ENCODE data around the gene SEPHS2.

GRCh38 chr16:30457743-30458560, 12.3 kb upstream of the SEPHS2 start:
- TF ChIP-seq CTCF (IDR thresholded peaks at IDR 0.05; ENCODE audit: extremely low read depth in 1 of 2, insufficient read depth in 1 of 2, low read depth in 1 of 2, low read length in 2 of 2) (no peak), POLR2AphosphoS5 (IDR thresholded peaks at IDR 0.05; ENCODE audit: insufficient read depth, low read depth, low read length) (no peak), POLR2A (IDR thresholded peaks at IDR 0.05; ENCODE audit: low read depth, low read length) (no peak), MYC (IDR thresholded peaks at IDR 0.05; ENCODE audit: low read depth, low read length) (no peak), JUN (IDR thresholded peaks at IDR 0.05; ENCODE audit: borderline replicate concordance, insufficient read depth, insufficient read length, low read depth) (no peak)
